ENCODE data around the gene ASB12.

ASB12 gene

DNA sequence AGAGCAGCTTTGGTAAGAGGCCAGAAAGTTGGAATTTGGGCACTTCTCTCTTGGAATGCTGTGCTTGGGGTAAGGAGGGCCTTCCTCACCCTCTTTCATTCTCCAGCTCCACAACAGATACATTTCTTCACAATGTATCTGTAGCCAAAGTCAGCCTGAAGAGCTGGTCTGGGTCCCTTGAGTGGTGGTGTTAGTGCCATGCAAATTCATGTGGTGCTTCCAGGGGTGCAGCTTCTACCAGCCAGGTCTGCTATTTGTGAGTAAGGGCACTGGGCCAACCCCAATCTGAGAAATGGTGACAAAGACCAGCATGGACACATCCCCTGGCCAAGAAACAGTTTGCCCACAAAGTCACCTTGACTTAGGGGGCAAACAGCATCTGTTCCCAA is 42.7 kb downstream of the ASB12 start:
- no peak for DNase-seq

- no peak for DNase-seq
Measured at GRCh38 chrX:64186974-64187761, 43.2 kb downstream of the ASB12 start.

GRCh38 chrX:64184396-64184795 is 46.0 kb downstream of the ASB12 start:
- DNase-seq = no peak

DNA sequence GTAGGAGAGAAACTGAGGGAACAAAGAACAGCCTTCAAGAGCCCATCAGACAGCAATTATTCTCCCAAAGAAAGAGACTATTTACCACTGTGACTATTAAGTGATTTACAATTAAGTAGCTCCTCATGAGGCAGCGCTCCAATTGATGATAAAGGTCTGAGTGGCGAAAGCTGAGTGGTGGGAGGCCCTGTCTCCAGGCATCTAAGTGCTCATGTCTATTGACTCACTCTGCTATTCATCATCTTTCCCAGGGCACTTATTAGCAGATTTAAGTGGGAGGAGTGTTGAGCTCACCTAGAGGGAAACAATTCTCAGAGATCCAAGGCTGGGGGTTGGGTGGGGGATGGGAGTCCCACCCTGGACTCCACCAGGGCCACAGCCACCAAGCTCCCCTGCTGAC is 48.2 kb downstream of the ASB12 start:
- DNase-seq = no peak

- no peak for DNase-seq
Measured at GRCh38 chrX:64176876-64177275, 53.5 kb downstream of the ASB12 start.
